HG02885 (cell line): ENCODE measurements around the gene SEC24C.
A peak's percentile ranks its signal among the peaks of the same experiment; 100 is the strongest.
"Not testable (repeated sequence)": the region's sequence is repeated elsewhere in the genome, so short reads cannot be mapped to it uniquely, and the experiment has no call there.

Experiments
- ATAC-seq: cut with Tn5 transposase; IDR thresholded peaks from one replicate; pipeline ENCODE4 v1.9.1; 2021; ENCODE audit warnings: mild to moderate bottlenecking; ENCODE audit not compliant: unreplicated experiment, poor library complexity

The SEC24C gene

DNA sequence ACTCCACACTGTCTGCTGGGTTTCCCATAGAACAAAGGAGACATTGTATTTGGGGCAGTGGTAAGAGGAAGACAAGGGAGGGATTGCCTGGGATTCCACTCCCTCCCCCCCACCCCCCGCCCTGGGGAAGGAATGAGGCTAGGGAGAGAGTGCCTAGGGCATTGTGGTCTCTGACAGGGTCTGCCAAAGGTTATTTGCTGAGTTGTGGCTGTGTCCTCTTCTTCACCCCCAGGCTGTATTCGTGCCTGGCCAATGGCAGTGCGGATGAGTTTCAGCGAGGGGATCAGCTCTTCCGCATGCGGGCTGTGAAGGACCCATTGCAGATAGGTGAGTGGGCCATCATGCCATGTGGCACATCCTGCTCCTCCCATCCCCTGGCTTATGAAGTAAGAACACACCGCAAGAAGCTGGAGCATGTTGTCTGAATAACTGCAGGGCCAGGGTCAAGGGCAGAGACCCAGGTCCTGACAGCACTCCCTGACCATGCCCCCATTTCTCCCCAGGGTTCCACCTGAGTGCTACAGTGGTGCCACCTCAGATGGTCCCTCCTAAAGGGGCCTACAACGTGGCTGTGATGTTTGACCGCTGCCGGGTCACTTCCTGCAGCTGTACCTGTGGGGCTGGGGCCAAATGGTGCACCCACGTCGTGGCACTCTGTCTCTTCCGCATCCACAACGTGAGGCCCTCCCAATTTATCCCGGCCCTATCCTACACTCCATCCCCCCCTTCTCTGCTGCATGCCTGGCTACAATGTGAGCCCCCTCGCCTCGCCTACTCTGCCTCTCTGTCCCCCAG lies 44.9 kb downstream of the SEC24C start:
- no peak for ATAC-seq

DNA sequence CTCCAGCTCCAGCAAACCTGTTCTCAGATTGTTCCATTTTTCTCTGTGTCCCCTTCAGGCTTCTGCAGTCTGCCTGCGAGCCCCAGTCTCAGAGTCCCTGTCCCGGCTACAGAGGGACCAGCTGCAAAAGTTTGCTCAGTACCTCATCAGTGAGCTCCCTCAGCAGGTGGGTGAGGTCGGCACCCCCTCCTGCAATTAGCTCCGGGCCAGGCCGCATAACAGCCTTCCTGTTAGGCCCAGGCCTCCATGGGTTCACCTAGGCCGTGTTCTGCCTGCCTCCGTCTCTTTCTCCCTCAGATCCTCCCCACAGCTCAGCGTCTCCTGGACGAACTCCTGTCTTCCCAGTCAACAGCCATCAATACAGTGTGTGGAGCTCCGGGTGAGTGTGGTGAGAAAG lies 45.5 kb downstream of the SEC24C start:
- ATAC-seq: no peak

DNA sequence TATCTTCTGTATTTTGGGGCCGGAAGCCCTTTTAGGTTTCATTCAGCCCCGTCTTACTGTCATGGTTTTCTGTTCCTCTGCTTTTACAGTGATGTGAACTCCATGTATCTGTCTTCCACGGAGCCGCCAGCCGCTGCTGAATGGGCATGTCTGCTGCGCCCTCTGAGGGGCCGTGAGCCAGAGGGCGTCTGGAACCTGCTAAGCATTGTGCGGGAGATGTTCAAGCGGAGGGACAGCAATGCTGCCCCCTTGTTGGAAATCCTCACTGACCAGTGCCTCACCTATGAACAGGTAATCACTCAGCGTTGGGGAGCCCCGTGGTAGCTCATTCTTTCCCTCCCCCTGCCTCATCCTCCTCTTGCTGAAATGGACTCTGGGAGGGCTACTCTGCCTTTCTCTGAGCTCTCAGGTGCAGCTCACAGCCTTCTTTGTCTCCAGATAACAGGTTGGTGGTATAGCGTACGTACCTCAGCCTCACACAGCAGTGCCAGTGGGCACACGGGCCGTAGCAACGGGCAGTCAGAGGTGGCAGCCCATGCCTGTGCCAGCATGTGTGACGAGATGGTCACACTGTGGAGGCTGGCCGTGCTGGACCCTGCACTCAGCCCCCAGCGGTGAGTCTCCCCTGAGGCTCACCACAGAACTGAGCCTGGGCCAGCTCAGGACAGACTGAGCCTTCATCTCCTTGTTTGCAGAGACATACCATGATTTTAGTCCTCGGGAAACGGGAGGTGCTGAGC lies 46.9 kb downstream of the SEC24C start:
- ATAC-seq: no peak

DNA sequence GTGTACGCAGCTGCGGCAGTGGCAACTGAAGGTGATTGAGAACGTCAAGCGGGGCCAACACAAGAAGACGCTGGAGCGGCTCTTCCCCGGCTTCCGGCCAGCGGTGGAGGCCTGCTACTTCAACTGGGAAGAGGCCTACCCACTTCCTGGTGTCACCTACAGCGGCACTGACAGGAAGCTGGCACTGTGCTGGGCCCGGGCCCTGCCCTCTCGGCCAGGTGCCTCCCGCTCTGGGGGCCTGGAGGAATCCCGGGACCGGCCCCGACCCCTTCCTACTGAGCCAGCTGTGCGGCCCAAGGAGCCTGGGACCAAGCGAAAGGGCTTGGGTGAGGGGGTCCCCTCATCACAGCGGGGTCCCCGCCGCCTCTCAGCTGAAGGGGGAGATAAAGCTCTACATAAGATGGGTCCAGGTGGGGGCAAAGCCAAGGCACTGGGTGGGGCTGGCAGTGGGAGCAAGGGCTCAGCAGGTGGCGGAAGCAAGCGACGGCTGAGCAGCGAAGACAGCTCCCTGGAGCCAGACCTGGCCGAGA lies 47.8 kb downstream of the SEC24C start:
- no peak for ATAC-seq

DNA sequence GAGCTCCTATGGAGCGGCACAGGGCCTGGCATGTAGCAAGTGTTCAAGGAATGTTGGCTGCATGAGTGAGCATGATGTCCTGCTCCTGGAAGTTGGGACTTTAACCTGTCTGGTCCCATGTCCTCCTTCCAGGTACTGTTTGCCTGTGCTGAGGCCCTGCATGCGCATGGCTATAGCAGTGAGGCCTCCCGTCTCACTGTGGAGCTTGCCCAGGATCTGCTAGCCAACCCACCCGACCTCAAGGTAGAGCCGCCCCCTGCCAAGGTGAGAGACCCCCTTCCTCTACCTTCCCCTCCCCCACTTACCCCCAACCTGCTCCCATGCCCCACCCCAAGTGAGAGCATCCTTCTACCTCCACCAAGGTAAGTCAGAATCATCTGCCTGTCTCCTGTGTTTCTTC lies 49.3 kb downstream of the SEC24C start:
- no peak for ATAC-seq

DNA sequence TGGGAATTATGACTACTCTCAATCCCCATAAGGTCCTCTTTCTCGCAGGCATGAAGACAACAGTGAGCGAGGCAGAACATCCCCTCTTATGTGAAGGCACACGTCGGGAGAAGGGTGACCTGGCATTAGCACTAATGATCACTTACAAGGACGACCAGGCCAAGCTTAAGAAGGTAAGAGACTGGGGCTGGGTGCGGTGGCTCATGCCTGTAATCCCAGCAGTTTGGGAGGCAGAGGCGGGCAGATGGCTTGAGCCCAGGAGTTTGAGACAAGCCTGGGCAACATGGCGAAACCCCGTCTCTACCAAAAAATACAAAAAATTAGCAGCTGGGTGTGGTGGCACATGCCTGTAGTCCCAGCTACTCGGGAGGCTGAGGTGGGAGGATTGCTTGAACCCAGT lies 51.3 kb downstream of the SEC24C start:
- not testable (repeated sequence) for ATAC-seq

DNA sequence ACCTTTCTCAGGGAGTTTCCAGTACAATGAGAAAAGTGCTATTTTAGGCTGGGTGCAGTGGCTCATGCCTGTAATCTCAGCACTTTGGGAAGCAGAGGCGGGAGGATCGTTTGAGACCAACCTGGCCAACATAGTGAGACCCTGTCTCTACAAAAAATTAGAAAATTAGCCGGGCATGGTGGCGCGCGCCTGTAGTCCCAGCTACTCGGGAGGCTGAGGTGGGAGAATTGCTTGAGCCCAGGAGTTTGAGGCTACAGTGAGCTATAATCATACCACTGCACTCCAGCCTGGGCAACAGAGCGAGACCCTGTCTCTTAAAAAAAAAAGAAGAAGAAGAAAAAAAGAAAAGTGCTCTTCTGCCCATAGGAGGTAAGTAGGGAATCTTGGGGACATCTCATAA lies 51.9 kb downstream of the SEC24C start:
- ATAC-seq: not testable (repeated sequence)

DNA sequence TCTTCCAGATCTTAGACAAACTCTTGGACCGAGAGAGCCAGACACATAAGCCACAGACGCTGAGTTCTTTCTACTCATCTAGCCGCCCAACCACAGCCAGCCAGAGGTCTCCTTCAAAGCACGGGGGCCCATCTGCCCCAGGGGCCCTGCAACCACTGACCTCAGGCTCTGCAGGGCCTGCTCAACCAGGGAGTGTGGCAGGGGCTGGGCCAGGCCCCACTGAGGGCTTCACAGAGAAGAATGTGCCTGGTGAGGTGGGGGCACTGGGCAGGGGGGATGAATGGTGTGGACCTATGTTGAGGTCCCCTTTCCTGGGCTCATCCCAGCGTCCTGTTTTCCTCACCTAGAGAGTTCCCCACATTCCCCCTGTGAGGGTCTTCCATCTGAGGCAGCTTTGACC lies 52.6 kb downstream of the SEC24C start:
- no peak for ATAC-seq

DNA sequence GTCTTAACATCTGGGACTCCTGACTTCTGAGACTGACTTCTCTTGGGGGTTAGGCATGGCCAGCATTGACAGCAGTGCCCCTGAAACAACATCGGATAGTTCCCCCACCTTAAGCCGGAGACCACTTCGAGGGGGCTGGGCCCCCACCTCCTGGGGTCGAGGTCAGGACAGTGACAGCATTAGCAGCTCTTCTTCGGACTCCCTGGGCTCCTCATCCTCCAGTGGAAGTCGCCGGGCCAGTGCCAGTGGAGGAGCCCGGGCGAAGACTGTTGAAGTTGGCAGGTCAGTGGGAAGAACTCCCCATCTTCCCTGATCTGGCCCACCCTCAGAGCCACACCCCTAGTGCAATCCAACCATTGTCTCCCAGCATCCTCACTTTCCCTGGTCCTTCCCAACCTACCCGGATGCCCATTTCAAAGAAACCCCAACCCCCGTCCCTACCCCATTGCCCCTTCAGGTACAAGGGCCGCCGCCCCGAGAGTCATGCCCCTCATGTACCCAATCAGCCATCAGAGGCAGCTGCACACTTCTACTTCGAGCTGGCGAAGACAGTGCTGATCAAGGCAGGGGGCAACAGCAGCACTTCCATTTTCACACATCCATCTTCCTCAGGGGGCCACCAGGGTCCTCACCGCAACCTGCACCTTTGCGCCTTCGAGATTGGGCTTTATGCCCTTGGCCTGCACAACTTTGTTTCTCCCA lies 53.3 kb downstream of the SEC24C start:
- ATAC-seq: no peak

DNA sequence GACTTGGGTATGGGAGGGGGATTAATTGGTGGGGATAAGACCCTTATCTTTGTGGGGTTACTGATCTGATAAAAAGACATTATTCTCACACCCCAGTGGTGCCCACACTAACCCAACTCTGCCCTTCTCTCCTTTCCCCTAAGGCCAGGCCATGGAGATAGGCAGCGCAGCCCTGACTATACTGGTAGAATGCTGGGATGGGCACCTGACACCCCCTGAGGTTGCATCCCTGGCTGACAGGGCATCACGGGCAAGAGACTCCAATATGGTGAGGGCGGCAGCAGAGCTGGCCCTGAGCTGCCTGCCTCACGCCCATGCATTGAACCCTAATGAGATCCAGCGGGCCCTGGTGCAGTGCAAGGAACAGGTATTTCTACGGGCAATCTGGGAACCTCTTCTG lies 53.9 kb downstream of the SEC24C start:
- ATAC-seq: no peak

DNA sequence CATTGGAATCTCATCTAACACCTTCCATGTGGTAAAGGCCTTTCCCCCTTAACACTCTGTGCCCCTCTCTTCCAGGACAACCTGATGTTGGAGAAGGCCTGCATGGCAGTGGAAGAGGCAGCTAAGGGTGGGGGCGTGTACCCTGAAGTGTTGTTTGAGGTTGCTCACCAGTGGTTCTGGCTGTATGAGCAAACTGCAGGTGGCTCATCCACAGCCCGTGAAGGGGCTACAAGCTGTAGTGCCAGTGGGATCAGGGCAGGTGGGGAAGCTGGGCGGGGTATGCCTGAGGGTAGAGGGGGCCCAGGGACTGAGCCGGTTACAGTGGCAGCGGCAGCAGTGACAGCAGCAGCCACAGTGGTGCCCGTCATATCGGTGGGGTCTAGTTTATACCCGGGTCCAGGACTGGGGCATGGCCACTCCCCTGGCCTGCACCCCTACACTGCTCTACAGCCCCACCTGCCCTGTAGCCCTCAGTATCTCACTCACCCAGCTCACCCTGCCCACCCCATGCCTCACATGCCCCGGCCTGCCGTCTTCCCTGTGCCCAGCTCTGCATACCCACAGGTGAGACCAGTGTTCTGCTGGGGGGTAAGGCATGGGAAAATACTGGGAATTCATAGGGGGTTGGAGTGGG lies 54.9 kb downstream of the SEC24C start:
- no peak for ATAC-seq

DNA sequence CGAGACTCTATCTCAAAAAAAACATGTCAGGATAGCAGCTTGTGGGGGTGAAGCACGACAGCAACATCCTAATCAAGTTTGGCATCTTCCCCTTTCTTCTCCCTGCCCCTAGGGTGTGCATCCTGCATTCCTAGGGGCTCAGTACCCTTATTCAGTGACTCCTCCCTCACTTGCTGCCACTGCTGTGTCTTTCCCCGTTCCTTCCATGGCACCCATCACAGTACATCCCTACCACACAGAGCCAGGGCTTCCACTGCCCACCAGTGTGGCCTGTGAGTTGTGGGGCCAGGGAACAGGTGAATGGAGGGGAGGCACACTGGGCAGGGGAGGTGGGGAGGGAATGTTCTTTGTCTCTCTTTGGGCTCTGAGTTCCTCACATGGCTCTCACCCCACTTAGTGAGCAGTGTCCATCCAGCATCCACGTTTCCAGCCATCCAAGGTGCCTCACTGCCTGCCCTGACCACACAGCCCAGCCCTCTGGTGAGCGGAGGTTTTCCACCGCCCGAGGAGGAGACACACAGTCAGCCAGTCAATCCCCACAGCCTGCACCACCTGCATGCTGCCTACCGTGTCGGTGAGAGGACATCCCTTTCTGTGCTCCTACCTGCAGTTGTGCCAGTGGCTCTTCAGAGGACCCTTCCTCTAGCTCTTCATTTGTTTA lies 55.9 kb downstream of the SEC24C start:
- no peak for ATAC-seq

DNA sequence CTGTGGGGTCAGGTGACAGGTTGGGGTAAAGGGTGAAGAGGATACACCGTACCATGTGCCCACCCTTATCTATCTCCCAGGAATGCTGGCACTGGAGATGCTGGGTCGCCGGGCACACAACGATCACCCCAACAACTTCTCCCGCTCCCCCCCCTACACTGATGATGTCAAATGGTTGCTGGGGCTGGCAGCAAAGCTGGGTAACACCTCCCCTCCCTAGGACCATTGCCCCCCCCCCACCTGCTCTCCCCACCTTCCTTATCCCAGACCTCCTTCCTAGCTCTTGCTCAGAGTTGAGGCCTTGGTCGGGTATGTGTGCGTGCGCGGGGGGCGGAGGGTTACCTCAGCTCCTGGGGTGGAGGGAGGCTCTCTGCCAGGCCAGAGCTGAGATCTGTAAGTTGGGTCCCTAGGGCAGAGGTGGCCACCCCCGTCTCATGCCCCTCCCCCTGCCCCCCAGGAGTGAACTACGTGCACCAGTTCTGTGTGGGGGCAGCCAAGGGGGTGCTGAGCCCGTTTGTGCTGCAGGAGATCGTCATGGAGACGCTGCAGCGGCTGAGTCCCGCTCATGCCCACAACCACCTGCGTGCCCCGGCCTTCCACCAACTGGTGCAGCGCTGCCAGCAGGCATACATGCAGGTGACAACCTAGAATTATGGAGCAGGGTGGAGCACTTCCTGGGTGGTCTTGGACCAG lies 56.5 kb downstream of the SEC24C start:
- ATAC-seq: no peak

DNA sequence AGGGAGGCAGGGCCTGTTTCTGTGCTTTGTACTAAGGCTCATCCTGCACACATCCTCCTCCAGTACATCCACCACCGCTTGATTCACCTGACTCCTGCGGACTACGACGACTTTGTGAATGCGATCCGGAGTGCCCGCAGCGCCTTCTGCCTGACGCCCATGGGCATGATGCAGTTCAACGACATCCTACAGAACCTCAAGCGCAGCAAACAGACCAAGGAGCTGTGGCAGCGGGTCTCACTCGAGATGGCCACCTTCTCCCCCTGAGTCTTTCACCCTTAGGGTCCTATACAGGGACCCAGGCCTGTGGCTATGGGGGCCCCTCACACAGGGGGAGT lies 57.0 kb downstream of the SEC24C start:
- no peak for ATAC-seq

DNA sequence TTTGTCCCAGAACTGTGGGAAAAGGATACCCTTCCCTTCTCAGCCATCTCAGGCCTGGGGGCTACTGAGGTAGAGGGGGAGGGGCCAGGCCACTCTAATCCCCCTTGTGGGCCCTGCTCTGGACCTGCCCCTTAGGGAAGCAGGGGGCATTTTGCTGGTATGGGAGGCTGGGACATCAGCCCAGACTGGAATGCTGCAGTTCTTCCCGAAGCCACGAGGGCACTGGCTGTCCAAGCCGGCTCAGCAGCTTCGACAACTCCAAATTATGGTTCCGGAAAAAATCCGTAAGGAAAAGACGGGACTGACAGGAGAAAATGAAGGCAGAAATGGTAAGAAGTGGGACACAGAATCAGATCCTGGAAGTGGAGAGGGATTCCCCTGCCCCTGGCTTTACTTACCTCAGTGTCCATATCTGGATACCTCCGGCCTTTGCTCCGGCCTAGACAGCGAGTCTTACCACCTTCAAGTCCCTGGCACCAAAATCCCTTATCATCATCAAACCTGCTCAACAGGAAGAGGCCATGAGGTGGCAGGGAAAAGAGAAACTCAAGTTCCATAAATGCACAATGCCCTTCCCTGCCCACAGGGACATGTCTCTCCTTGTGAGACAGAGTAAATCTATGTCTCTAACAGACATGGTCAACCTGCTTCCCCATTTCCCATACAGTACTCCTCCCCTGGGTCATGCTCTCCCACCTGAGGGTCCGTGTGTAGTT lies 58.3 kb downstream of the SEC24C start:
- no peak for ATAC-seq

DNA sequence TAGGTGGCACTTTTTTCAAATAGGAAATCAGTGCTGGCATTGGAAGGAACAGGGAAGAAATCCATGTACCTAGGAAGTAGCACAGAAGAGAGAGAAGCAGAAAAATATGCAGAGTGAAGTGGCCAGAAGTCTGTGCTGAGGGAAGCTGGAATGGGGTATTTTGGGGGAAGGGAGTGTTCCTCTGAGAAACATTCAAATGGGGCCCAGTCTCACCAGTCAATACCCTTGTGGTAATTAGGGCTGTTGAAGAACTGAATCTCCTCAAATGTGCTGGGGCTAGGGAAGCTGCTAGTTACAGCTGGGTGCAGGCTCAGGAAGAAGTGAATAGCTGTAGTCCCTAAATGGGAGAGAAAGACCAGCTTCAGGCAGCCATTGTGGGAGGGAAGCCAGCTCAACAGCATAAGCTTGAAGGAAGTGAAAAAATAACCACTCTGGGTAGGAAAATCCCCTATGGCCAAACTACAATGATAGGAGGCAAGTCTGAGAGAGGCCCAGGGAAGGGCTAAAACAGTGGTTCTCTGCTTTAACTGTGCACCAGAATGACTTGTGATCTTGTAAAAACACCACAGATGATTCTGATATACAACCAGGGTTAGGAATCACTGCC lies 59.6 kb downstream of the SEC24C start:
- peak; percentile 76 for ATAC-seq

DNA sequence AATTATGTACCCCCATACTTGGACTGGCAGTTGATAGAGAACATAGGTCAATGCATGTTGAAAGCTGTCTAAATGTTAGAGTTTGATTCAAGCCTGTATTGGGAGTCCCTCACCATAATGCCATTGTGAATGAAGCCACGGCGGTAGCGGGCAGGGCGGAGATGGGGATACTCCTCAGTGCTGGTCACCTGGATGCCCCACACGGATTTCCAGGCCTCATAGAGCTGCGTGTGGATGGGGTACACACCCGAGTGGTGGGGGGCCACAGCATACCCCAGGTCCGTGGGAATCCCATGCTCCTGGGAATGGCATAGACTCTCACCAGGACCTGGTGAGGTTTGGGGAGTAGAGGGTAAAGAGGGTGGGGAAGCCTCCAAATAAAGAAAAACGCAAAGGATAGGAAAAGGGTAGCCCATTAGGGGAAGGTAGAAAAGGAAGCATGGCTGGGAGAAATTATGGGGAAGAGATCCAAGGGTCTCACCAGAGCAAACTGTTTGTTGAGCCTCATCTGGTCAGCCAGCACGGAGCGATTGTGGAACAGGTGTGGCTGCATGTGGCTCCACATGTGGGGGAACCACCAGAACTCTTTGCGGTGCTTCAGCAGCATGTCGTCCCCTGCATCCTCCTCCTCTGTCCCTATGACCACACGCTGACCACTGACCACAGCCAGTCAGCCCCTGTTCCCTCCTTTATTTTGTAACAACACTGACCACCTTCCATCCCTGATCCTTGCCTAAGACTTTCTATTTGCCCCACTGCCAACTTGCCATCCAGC lies 62.2 kb downstream of the SEC24C start:
- ATAC-seq: no peak

DNA sequence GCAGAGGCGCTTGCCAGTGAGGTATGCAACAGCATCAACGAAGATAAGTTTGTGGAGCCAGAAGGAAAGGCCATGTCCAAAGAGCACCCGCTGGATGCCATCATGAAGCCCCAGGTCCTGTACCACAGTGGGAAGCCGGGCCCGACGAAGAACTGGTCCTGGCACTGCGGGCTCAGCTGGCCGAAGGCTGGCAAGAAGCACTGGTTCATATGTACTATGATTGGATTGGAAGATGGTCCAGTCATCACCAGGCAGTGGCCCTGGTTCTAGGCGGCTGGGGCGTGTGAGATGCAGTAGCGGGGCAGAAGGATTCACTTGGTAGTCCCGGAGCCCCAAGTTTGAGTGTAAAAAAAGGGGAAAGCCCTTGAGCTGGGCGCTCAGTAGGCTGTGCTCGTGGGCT lies 63.3 kb downstream of the SEC24C start:
- ATAC-seq: no peak
